Skin of body (tissue), 2 donors: ENCODE measurements around the gene SPON2. TPM values are rescaled to one million over a fixed set of nuclear protein-coding genes. Genes with fewer than 3 reads are reported as not detected.

Experiments used
- DNase-seq: peaks from one replicate; lab custom pipeline; 2025; lab: John Stamatoyannopoulos, UW
- total RNA-seq: library from RNA; depleted of rRNA; stranded (reverse); fragments of >200 nt; gene quantifications from one replicate; pipeline ENCODE4 v1.2.3, GENCODE V29; 2014

The SPON2 gene
- total RNA-seq, 1 donor from 2014 or later = 46.1 TPM

DNA sequence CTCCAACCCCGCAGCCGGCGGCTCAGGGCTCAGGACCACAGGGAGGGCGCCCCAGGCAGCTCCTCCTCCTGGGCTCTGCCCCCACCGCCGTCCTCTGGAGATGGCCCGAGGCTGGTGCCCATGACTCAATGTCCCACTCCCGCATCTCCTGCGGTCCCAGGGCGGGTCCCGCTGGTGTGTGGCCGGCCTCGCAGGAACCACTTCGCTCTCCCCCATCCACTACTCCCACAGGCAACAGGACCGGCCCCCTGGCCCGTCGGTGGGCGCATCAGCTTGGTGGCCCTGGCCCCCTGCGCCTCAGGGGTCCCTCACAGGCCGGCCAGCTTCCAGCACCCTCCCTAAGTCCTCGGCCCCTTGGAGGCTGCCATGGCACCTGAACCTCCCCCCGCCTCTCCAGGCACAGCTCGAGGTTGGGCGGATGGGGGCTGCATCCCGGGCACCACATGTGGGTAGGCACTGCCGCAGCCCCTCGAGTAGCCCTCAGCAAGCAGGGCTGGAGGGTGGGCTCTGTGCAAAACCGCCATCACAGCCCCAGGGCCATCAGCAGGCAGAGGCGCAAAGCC is 22.8 kb upstream of the SPON2 start:
- DNase-seq = no peak

DNA sequence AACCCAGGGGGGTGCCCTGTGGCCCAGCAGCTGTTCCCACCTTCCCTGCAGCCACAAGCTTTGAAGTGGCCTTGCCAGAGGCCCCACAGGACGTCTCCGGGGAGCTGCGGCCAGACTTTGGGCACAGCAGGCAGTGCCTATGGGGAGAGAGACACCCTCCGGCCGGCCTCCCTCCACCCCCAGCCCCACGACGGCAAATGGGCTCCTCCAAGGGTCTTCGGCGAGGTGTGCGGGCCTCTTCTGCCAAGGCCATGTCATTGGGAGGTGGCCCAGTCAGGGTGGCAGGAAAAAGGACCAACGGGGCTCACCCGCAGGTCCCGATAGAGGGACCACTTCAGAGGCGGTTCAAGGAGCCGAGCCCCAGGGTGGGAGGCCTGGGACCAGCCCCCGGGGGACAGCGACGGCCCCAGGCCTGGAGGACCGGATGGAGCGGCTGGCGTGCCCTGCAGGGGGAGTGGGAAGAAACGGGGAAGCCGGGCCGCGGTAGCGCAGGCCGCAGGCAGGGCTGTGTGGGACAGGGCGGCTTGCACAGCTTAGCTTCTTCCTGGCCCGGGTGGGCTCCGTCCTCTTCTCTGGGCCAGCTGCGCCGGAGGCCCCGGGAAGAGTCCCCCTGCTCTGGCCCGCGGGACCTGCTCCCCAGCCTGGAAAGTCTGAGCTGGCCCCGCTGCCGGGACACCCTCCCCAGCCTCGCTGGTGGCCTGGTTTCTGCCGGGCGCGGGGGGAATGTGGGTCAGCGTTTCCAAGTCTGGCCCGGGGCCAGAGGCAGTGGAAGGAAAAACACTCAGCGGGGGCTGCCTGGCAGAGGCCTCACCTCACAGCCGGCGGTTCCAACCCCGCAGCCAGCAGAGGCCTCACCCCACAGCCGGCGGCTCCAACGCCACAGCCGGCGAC is 21.9 kb upstream of the SPON2 start:
- no peak for DNase-seq

DNA sequence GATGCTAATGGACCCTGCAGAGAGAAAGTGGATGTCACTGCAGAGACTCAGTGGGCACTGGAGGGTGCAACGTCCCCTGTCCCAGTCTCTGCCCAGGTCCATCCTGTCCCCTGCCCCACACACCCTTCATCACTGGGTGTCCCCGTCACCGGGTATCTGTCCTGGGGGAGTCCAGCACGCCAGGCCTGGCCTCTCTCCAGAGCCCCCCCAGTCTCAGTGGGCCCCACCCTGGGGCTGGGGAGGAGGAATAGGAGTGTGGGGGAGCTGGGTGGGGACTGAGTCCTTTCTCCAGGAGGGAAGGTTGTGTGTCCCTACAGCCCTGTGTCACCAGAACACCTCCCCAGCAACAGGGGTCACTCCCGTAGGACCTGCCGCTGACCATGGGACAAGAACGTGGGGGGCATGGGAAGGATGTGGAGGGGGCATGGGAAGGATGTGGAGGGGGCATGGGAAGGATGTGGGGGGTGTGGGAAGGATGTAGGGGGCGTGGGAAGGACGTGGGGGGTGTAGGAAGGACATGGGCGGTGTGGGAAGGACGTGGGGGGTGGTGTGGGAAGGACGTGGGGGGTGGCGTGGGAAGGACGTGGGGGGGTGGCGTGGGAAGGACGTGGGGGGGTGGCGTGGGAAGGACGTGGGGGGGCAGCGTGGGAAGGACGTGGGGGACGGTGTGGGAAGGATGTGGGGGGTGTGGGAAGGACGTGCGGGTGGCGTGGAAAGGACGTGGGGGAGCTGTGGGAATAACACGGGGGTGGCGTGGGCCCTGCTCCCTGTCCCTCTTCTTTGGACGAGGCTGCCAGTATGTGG is 21.0 kb upstream of the SPON2 start:
- DNase-seq = no peak

DNA sequence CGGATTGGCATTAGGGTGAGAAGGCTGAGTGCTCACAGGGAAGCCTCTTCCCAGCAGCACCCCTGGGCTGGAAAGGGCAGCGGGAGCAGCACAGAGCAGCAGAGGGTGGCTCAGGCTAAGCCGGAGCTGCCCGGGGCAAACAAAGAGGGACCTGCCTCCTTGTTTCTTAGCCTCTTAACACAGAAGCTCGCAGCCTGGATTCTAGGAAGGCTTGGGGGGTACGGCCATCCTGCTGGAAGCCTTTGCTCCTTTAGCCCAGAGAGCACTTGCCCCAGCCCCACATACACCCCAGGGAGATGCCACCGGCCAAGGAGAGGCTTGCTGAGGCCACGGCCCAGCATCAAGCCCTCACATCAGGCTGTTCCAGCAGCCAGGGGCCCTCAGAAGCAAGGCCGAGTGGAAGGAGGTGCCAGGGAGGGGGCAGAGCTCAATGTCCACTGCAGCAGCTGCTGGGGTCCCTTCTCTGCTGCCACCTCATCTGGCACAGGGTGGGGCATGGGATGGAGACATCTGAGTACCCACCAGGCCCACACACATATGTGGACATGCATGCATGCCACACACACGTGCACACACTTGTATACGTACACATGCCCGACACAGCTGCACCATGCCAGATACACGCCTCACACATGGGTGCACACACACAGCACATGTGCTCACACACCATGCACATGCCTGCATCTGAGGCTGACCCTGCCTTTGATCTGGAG is 20.3 kb upstream of the SPON2 start:
- no peak for DNase-seq

DNA sequence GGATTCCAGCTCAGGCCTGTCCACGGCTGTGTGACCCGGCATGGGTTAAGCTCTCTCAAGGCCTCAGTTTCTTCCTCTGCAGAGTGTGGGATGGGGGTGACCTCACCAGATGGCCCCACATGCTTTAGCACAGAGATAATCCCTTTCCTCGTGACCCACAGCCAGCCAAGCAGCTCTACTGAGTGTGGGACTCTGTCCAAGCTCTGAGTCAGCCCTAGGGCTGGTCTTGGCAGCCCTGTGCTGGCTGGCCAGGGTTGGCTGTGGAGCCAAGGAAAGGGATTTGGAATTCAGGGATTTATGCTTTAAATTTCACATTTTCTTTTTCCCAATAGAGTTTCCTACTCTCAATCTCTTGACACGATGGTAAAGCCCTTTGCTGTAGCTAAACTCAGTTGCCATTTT is 19.7 kb upstream of the SPON2 start:
- DNase-seq = peak; percentile 90

DNA sequence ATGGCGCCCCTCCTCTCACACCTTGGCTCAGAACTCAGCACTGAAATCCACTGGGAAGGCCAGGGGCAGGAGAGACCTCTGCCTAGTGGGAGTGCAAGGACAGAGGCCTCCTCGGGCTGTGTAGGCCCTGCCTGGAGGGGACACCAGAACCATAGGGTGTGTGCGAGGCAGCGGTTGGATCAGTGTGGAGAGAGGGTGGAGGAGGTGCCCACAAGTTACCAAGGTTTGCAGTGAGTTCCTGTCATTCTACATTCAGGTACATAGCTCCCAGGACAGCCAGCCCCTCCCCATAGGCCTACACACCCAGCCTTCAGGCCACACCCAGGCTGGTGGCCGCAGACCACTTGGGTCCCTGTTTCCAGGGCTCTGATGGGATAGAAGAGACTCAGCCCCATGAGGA is 19.2 kb upstream of the SPON2 start:
- no peak for DNase-seq

DNA sequence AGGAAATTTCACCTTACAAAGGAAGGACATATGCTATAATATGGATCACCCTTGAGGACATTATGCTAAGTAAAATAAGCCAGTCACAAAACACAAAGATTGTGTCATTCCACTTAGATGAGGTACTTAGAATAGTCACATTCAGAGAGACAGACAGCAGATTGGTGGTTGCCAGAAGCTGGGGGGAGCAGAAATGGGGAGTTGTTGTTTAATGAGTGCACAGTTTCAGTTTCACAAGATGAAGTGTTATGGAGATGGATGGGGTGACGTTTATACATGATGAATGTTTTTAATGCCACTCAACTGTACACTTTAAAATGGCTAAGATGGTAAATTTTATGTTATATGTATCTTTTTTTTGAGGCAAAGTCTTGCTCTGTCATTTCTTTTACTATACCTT is 14.8 kb upstream of the SPON2 start:
- no peak for DNase-seq

DNA sequence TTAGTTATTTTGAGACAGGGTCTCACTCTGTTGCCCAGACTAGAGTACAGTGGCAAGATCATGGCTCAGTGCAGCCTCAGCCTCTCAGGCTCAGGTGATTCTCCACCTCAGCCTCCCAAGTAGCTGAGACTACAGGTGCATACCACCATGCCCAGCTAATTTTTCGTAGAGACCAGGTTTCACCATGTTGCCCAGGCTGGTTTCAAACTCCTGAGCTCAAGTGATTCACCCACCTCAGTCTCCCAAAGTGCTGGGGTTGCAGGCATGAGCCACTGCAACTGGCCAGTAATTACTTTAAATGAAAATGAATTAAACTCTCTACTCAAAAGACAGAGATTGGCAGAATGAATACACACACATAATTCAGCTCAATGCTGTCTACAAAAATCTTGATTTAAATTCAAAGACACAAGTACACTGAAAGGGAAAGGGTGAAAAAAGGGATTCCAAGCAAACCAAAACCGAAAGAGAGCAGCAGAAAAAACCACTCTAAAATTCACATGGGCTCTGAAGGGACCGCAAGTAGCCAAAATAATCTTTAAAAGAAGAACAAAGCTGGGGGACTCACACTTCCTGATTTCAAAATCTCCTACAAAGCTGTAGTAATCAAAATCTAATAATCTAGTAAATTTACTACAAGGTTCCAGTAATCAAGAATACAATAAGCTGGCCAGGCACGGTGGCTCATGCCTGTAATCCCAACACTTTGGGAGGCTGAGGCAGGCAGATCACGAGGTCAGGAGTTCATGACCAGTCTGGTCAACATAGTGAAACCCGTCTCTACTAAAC is 11.8 kb upstream of the SPON2 start:
- no peak for DNase-seq

DNA sequence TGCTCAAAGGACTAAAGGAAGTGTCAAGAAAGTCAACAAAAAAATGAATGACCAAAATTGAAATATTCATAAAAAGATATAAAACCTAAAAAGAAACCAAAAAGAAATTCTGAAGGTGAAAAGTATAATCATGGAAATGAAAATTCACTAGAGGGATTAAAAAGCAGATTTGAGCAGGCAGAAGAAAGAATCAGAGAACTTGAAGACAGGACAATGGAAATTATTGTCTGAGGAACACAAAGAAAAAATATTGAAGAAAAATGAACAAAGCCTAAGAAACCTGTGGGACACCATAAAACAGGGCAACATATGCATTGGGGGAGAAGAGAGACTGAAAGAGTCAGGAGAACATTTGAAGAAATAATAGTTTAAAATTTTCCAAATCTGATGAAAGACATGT is 9.9 kb upstream of the SPON2 start:
- no peak for DNase-seq

DNA sequence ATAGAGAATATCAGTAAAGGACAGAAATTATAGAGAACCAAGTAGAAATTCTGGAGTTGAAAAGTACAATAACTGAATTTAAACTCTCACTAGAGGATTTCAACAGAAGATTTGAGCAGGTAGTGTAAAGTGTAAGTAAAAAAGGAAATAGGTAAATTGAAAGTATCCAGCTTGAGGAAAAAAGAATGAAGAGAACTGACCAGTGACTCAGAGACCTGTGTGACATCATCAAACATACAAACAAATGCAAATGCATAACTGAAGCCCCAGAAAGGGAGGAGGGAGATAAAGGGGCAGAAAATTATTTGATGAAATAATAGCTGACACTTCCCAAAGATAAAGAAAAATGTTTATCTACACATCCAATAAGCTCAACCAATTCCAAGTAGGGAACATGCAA is 8.3 kb upstream of the SPON2 start:
- DNase-seq = no peak

DNA sequence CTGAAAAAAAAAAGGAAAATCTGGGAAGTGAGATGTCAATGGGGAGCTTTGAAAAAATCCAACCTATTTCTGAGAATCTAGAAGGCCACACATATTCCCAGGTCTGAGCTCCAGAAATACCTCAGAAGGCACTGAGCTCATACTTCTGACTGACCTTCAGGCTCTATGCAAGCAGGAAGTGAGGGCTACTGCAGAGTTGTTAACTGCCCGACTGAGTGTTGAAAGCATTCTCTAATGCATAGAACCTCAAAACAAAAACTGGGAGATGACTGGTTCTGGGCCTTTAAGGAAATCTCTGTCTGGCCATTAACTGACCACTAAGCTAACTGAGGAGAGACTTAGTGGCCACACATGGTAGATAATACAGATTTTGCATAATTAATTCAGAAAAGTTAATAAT is 7.6 kb upstream of the SPON2 start:
- no peak for DNase-seq

DNA sequence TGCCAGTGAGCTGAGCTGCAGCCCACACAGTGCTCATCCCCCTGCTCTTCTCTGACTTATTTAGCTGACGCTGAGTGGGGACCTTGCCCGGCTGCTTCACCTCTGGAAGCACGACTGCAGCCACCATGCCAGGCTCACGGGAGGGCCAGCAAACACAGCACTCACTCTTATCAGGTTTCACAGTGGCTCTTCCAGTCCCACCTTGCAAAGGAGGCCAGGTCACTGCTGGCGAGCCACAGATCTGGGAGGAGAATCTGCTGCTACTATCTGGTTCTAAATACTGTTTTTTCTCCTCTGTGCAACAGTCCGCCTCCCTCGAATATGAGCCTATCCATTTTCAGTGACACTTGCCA is 6.7 kb upstream of the SPON2 start:
- DNase-seq = no peak

DNA sequence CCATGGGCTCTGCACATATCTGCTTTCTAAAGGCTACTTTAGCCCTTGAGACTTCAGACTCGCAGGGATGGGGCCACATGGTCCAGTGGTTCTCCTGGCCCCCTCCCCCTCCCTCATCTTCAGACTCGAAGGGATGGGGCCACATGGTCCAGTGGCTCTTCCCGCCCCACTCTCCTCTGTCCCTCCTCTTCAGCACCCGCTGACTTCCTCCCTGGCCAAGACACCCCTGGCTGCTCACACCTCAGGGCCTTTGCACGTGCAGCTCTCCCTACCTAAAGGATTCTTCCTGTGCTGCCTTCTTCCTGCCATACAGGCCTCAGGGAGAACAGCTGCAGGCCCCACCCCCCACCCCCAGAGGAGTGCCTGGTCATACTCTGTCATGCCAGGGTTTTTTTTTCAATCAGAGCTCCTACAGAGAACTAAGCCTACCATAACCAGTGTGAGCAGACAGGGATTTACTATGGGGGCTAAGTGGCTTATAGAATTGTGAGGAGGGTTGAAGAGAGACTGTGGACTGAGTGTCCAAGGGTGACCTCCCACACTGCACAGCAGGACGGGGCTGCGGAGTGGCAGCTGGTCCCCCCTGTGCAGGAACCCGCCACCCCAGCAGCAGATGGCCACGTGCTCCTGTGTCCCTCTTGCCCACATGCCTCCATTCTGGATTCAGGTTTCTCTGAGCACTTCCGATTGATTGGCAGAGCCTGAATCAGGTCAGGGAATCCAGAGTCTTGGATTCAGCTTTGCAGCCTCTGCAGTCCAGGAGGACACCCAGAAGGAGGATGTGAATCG is 6.1 kb upstream of the SPON2 start:
- no peak for DNase-seq

DNA sequence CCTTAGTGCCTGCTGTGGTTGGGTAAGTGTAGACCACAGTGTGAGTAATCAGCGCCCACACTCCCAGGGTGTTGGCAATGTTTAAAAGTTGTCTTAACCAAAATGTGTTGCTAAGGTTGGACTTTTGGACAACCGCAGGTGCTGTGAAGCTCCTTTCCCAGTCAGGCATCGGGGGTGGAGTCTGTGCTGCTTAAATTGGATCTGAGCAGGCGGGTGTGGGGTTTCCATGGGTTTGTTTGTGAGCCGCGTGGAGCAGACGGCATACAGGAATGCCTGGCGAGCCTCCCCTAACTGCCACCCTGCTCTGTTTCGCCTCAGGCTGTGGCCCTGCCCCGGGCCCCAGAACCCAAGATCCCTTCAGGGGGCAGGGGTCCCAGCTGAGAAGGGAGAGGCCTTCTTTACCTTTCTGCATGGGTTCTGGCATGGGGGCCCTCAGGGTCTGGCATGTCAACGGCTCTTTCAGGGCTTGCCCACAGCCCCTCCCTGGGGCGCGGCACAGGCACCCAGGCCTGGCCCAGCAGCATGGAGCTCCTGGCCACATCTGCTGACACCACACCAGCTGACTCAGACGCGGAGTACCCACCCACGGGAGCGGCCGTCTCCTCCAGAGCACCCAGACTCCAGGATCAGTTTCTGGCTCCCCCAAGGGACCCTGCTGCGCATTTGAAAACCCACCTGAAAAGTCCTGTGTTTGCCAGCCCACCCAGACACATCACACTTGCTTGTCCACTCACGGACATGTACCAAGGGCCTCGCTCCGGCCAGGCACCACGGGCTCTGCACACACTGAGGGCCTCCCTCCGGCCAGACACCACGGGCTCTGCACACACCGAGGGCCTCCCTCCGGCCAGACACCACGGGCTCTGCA is 5.1 kb upstream of the SPON2 start:
- no peak for DNase-seq

DNA sequence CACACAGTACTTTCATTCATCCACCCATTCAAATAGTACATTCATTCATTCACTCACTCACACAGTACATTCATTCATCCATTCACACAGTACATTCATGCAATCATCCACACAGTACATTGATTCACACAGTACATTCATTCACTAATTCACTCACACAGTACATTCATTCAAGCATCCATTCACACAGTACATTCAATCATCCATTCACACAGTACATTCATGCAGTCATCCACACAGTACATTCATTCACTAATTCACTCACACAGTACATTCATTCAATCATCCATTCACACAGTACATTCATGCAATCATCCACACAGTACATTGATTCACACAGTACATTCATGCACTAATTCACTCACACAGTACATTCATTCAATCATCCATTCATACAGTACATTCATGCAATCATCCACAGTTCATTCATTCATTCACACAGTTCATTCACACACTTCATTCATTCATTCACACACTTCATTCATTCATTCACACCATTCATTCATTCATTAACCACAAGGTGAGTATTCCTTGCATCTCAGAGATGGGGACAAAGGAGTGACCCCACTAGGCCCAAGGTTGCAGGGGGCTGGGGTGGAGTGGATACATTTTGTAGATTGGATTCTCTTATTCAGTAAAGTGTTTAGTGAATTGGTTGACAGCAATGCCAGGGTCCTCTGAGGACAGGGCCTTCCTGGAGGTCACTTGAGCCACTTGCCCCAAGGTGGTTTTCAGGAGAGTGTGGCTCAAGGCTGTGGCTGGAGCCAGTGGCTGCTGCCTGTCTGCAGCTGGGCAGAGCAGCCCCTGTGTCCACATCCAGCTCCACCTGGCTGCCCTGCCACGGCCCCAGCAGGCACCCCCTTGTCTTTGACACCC is 4.3 kb upstream of the SPON2 start:
- DNase-seq = no peak

DNA sequence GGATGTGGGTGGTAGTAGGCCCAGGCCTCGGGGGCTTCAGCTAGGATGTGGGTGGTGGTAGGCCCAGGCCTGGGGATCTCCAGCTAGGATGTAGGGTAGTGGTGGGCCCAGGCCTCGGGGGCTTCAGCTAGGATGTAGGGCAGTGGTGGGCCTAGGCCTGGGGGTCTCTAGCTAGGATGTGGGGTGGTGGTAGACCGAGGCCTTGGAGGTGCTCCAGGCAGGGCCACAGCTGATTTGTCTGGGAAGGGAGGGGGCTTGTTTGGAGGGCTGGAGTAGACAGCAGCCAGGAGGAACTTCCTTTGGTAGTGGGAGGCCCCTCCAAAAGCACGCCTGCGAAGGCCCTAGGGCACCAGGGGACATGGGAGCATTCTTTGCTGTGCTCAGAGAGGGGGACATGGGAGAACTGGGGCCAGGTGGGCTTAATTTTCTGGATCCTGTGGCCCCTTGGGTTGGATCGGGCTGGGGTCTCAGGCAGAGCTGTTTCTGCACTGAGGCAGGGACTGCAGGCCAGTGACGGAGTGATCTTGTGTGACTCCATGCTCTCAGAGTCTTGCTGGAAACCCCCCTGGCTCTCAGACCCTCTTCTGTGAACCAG is 3.3 kb upstream of the SPON2 start:
- DNase-seq = no peak

DNA sequence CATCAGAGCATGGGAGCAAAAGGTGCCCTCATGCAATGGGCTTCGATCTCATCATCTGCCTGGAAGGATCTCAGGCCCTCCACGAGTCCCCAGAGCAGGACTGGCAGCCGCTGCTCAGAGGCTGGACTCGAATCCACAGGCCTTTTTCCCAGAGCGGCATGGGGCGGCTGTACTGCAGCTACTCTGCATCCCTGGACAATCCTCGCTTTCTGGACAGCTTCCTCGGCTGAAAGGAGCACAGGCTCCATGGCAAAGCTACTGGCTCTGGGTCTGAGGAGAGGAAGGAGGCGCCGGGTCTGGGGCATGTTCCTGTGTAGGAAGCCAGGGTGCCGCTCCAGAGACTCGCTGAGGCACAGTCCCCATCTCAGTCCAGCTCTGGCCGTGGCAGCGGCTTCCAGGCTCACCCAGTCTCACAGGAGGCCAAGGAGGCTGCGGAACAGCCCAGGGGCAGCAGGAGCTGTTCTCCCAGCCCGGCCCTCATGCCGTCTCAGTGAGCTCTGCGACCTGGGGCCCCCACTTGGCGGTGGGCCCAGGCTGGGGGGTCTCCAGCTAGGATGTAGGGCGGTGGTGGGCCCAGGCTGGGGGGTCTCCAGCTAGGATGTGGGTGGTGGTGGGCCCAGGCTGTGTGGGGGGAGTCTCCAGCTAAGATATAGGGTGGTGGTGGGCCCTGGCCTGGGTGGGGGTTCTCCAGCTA is 2.7 kb upstream of the SPON2 start:
- DNase-seq = no peak
